ENCODE data around the gene FZD2.
"Not testable (repeated sequence)": the region's sequence is repeated elsewhere in the genome, so short reads cannot be mapped to it uniquely, and the experiment has no call there.

The FZD2 gene

DNA sequence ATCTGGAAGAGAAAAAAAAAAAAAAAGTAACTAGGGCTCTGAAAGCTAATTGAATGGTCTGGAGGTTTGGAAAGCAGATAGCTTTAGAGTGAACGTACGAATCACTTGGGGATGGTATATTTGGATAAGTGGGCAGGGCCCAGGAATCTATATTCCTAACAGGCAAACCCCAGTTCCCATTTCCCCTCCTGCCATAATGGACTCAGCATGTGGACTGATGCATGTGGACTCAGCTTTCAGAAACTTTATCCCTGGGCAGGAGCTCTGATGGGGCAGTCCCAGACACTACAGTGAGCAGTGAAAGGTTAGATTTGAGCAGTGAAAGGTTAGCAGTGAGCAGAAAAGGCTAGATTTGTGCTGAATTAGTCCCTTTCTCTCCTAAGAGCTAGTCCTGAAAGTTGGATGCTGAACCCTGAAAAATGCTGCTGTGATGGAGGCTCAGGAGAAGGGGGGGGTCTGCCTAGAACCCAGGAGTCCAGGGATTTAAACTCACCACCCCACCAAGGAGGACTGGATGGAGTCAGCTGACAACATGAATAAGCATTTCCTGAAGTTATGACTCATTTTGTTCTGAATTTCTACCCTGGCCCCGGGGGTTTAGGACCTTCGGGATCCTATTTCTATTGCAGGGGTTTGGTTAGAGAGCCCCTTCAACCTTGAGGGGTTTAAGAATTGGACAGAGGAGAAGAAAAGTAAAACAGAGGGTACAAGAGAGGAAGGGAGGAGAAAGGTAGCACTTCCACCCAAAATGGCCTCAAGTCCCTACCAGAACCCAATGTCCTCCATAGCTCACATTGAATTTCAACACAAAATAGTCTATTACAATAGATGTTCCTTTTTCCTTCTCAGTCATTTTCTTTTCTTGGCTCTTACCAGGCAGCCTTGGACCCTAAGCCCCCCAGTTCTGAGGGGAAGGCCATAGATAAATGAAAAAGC lies 10.3 kb upstream of the FZD2 start:
- peak; percentile 81 for DNase-seq (ENCODE audit: low read depth)

DNA sequence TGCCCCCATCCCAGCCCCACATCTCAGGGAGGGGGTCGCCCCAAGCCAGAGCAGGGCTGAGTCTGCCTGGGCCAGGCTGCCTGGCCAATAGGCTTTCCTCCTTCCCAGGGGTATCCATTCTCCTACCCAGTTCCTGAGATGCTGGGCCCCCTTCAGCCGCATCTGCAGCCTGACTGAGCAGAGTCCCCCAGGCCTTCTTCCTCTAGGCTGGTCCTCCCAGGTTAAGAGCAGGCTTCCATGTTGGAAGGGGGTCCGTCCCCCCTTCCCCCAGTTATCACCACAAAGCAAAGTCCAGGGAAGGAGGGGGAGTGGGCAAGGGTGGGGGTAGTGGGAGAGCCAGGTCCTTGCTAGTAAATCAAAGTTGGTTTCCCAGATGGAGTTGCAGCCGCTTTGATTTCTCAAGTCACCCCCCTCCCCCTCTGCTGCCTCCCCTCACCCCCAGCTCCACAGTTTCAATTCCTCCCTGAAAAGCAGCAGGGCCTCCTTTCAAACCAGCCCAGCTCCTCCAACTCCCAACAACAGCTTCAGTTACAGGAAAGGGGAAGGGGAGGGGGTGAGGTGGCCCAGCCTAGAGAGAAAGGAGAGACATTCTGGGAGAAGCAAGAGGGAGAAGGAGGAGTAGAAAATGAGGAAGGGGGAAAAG lies 9.5 kb upstream of the FZD2 start:
- DNase-seq (ENCODE audit: low read depth): peak; percentile 40

DNA sequence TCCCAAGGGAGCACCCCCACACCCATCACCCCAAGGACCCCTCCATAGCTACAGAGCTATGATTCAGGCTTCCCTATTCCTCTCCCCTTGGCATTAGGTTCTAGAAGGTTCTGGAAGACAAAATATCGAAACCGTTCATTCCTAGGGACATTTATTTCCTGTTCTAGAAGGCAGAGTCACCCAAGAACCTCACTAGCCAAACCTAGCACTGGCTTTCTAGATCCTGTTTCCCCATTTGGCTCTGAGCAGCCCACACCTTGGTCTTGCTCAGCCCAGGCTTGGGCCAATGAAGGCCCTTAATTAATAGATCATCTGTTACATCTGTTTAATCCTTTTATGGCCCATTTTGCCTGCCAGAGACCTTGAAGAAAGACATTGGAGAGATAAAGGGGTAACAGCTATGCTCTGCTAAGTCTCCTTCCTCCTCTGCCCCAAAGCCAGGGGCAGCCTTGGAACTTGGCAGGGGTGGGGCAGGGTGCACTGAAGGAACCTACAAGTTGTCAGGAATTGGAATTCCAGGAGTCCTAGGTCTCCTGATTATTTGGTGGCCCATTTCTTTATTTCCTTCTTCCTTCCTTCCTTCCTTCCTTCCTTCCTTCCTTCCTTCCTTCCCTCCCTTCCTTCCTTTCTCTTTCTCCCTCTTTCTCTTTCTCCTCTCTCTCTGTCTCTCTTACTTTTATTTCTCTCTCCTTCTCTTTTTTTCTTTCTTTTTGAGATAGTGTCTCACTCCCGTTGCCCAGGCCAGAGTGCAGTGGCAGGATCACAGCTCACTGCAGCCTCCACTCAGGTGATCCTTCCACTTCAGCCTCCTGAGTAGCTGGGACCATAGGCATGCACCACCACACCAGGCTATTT lies 8.7 kb upstream of the FZD2 start:
- no peak for DNase-seq (ENCODE audit: low read depth)

DNA sequence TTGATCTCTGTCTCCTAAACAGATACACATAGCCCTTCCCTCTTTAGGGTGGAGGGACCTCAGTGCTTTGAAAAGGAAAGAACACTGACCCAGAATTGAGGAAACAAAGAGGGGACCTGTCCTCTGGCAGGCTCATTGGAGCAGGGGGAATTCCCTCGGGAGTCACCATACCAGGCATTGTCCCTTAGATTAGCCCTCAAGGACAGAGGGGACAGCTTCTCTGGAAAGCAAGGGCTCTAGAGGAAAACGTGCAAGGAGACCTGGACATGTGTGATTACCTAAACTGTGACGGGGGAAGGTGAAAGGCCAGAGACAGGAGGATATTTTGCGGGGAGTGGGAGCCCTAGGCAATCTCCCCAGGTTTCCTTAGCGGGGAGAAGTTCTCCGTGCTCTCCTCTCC lies 7.6 kb upstream of the FZD2 start:
- no peak for DNase-seq (ENCODE audit: low read depth)

DNA sequence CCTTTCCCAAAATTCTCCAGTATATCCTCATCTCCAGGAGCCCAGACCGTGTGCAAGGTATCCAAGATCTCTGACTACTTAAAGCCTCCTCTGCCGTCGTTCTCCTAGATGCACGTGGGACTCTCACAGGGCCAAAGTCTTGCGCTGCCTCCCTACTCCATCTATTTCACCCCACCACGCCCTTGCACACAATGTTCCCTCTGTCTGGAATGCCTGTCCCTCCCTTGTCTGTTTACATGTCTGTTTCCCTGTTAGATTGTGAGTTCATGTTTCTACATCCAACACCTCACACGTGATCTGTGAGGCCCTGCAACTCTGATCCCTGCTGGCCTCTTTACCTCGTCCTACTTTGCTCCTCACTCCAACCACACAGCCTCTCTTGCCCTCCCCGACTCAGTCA lies 4.9 kb upstream of the FZD2 start:
- DNase-seq (ENCODE audit: low read depth): no peak

DNA sequence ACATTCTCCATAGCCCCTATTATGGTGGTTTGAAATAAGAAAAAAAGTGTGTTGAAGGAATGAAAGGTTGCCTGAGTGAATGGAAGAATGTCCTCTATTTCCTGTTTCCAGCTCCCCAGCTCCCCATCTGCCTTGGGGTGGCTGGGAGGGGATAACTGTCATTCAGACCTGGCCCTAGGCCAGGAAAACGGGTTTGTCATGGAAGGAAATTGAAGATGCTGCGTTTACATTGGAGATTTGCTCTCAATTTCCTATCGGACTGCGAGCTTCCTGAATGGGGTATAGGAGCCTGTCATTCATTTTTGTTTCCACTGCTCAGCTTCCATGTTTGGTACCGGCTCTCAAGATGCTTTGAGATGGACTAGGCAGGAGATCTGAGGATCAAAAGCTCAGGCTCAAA lies 2.2 kb upstream of the FZD2 start:
- peak; percentile 75 for DNase-seq (ENCODE audit: low read depth)

DNA sequence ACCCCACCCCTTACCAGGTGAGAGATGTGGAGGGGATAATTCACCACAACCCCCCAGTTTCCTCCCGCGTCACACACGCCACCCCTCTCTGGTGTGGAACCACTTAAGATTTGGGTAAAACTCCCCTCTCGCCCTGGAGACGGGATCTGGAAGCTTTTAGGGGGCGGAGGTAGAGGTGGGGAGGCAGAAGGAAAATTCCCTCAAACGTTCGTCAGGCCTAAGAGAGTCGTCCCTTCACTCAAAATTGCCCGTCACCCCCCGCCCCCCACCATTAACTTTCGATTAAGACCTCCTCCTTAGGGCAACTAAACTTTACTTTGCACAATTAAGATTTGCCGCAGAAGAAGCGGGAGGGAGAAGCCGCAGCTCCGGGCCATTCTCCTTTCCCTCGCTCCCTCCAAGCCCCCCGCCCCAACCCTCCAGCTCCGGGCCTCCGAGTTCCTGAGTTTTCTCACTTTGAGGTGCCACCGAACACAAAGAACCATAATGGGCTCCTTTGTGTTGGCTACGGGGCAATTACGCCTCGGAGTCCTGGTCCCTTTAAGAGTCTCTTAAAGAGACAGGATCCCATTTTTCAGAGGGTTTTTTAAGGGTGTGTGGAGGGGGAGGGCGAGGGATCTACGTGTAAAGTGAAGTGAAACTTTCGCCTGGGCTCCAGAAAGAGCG lies 985 bp upstream of the FZD2 start:
- peak; percentile 78 for DNase-seq (ENCODE audit: low read depth)

DNA sequence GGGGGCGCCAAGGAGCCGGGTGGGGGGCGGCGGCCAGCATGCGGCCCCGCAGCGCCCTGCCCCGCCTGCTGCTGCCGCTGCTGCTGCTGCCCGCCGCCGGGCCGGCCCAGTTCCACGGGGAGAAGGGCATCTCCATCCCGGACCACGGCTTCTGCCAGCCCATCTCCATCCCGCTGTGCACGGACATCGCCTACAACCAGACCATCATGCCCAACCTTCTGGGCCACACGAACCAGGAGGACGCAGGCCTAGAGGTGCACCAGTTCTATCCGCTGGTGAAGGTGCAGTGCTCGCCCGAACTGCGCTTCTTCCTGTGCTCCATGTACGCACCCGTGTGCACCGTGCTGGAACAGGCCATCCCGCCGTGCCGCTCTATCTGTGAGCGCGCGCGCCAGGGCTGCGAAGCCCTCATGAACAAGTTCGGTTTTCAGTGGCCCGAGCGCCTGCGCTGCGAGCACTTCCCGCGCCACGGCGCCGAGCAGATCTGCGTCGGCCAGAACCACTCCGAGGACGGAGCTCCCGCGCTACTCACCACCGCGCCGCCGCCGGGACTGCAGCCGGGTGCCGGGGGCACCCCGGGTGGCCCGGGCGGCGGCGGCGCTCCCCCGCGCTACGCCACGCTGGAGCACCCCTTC lies 484 bp downstream of the FZD2 start:
- DNase-seq (ENCODE audit: low read depth): peak; percentile 65

DNA sequence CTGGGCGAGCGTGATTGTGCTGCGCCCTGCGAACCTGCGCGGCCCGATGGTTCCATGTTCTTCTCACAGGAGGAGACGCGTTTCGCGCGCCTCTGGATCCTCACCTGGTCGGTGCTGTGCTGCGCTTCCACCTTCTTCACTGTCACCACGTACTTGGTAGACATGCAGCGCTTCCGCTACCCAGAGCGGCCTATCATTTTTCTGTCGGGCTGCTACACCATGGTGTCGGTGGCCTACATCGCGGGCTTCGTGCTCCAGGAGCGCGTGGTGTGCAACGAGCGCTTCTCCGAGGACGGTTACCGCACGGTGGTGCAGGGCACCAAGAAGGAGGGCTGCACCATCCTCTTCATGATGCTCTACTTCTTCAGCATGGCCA lies 1.0 kb downstream of the FZD2 start:
- peak; percentile 49 for DNase-seq (ENCODE audit: low read depth)

DNA sequence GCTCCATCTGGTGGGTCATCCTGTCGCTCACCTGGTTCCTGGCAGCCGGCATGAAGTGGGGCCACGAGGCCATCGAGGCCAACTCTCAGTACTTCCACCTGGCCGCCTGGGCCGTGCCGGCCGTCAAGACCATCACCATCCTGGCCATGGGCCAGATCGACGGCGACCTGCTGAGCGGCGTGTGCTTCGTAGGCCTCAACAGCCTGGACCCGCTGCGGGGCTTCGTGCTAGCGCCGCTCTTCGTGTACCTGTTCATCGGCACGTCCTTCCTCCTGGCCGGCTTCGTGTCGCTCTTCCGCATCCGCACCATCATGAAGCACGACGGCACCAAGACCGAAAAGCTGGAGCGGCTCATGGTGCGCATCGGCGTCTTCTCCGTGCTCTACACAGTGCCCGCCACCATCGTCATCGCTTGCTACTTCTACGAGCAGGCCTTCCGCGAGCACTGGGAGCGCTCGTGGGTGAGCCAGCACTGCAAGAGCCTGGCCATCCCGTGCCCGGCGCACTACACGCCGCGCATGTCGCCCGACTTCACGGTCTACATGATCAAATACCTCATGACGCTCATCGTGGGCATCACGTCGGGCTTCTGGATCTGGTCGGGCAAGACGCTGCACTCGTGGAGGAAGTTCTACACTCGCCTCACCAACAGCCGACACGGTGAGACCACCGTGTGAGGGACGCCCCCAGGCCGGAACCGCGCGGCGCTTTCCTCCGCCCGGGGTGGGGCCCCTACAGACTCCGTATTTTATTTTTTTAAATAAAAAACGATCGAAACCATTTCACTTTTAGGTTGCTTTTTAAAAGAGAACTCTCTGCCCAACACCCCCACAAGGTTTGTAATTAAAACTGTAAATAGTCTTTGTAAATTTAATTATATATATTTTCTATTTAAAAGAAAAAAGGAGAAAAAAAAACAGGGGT lies 1.7 kb downstream of the FZD2 start:
- DNase-seq (ENCODE audit: low read depth): peak; percentile 67

DNA sequence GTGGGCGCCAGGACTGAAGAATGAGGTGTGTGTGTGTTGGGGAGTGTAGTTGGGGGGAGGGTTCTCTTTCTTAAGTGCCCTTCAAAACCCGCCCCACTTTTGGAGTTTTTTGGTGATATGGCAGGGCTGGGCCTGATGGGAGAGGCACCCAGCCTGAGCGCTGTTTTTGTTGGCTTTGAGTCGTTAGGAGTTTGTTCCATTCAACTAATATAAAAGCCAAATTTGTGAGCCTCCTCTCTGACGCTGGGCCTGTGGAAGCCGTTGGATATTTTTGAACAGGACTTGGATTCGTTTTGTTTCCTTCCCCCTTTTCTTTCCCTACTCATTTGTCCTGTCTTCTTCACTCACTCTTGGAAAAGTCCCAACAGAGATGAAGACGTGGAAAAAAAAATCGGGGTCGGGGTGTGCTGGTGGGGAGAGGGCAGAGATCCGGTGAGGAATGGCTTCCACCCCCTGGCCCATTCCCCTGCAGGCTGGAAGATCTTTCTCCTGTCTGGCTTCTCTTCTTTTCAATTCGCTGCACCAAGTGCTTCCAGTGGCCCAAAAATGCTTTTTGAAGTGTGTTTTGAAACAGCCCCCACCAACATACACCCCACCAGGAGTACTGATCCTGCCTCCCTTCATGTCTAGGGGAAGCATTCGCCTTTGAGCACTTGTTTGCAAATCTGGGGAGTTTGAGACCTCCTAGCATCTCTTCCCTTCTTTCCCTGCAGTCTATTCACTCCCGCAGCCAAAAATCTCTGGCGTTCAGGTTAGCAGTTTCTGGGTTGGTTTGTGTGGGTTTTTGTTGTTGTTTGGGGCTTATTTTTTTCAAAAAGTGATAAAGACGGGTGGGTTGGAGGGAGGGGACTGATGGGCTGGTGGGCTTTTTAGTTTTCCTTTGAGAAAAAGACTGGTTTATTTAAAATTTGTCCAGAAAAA lies 2.6 kb downstream of the FZD2 start:
- DNase-seq (ENCODE audit: low read depth): peak; percentile 50

DNA sequence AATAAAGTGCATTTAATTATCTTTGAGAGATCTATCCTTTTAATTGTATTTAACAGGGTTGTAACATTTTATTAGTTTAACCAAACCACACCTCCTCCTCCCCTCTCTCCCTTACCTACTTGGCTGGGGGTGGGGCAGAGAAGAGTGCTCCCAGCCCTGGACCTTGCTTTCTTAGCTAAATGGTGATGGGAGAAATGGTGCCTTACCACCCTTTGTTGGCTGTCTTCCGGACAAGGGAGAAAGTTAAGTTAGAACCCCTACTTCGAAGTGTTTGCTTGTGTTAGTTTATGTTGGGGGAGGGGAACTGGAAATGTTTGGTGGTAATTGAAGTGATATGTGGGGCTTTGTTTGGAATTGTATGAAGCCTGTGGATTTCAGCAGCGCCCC lies 3.9 kb downstream of the FZD2 start:
- DNase-seq (ENCODE audit: low read depth): no peak

DNA sequence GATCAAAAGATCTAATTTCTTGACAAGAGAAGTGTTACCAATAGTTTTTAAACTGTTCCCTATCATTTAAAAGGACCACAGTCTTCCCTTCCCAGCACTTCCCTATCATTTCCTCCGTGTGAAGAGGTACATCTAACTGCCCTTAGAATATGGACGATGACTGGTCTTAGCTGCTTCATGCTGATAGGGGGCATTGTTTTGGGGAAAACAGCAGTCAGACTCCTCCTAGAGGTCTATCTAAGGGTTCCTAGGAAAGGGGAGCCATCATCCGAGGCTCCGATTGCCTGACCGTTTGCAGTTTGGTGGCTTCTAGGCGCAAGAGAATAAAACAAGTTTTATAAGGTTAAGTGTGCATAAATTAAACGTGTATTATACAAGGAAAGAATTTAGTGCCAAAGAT lies 7.1 kb downstream of the FZD2 start:
- no peak for DNase-seq (ENCODE audit: low read depth)

DNA sequence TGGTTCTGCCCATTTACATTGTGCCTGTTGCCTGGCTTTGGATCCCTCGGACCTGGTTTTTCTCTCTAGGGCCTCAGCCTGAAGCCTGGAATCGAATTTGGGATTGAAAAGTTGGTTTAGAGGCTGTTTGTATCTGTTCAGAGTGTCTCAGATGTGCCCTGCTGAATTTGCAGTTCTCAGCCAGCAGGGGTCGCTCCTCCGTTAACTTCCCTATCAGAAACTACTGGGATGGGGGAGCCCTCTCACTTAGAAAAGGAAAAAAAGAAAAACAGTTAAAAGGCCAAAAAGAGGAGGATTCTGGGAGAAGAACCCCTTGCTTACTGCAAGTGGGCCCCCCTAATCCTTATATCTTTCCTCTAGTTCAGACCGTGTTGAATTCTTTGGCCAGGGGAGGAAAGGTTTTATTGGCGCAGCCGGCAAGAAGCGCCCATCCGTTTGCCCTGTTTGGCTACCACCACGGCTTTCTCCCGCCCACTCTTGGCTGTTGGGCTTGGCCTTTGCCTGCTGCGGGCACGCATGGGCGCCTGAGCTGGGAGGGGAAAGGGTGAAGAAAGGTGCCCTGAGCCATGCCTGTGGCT lies 8.7 kb downstream of the FZD2 start:
- DNase-seq (ENCODE audit: low read depth): no peak

DNA sequence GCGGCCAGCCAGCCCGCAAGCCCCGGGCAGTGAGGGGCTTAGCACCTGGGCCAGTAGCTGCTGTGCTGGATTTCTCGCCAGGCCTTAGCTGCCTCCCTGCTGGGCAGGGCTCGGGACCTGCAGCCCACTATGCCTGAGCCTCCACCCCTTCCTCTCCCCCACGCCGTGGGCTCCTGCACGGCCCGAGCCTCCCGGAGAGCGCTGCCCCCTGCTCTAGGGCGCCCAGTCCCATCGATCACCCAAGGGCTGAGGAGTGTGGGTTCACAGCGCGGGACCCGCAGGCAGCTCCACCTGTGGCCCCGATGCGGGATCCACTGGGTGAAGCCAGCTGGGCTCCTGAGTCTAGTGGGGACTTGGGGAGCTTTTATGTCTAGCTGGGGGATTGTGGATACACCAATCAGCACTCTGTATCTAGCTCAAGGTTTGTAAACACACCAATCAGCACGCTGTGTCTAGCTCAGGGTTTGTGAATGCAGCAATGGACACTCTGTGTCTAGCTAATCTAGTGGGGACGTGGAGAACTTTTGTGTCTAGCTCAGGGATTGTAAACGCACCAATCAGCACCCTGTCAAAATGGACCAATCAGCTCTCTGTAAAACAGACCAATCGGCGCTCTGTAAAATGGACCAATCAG lies 11.1 kb downstream of the FZD2 start:
- DNase-seq (ENCODE audit: low read depth): not testable (repeated sequence)

DNA sequence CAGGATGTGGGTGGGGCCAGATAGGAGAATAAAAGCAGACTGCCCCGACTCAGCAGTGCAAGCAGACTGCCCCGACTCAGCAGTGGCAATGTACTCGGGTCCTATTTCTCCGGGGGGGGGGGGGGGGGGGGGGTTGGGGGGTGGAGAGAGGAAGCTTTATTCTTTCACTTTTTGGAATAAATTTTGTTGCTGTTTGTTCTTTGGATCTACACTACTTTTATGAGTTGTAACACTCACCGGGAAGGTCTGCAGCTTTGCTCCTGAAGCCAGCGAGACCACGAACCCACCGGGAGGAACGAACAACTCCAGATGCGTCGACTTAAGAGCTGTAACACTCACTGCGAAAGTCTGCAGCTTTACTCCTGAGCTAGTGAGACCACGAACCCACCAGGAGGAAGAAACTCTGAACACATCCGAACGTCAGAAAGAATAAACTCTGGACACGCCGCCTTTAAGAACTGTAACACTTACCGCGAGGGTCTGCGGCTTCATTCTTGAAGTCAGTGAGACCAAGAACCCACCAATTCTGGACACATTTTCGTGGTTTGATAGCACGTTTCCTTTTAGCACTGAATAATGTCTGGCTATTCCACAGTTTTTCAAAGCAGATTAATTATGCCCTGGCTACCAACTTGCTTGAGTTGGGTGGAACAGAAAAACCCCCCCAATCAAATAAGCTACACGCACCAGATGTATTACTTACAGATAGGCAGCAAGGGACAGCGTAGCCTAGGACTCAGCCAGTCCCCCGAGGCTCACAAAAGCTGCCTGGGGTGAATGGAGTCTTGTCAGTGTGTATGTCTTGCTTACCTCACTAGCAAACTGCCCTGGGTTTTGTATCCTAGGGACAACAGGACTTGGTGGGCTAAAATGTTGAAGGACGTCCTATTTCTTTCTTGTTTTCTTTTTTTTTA lies 11.9 kb downstream of the FZD2 start:
- DNase-seq (ENCODE audit: low read depth): no peak

DNA sequence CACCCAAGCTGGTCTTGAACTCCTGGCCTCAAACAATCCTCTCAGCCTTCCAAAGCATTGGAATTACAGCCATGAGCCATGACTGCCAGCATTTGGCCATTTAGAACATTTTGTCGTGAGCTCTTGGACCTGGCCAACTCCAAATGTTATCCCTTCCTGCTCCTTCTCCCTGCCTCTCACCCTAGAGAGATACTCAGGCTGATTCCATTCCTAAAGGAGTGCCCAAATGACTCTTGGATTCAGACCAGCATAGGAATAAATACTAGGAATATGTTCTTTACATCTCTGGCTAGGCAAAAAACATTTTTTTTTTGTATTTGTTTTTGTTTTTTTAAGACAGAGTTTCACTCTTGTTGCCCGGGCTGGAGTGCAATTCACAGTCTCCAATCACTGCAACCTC lies 15.5 kb downstream of the FZD2 start:
- no peak for DNase-seq (ENCODE audit: low read depth)

Measured in EH (cell line).